IPS-11a (cell line): ENCODE results near the gene COX11.

Experiments
- H3K4me3 ChIP-seq: one replicate; pipeline ENCODE4 v1.5.1; 2013; ENCODE audit warnings: low read depth, low read length, control low read depth

Gene COX11

GRCh38 chr17:54968262-54968987, at the start of gene COX11, which contains the start of gene STXBP4:
Gene COX11 (minus strand): TSS chr17:54968654. CDS start chr17:54968646, 8 bp downstream.
Gene STXBP4 (plus strand): TSS chr17:54968765. CDS start chr17:54986220, 17,455 bp downstream.
- H3K4me3 ChIP-seq: peak within 1 kb of the TSS; percentile 92

GRCh38 chr17:55005520-55005919, 37.1 kb upstream of the COX11 start:
- H3K4me3 ChIP-seq: no peak overlapping the region

GRCh38 chr17:55004484-55004883, 36.0 kb upstream of the COX11 start:
- no peak overlapping the region for H3K4me3 ChIP-seq

GRCh38 chr17:55002458-55002857, 34.0 kb upstream of the COX11 start:
- H3K4me3 ChIP-seq: no peak overlapping the region

GRCh38 chr17:54996441-54996840, 28.0 kb upstream of the COX11 start:
- H3K4me3 ChIP-seq: no peak overlapping the region

- no peak overlapping the region for H3K4me3 ChIP-seq
Measured at GRCh38 chr17:54992797-54993639, 24.6 kb upstream of the COX11 start.

- H3K4me3 ChIP-seq: no peak overlapping the region
Measured at GRCh38 chr17:54991567-54991966, 23.1 kb upstream of the COX11 start.

GRCh38 chr17:54990118-54990517, 21.7 kb upstream of the COX11 start:
- H3K4me3 ChIP-seq: no peak overlapping the region

GRCh38 chr17:54985476-54985875, 17.0 kb upstream of the COX11 start:
- no peak overlapping the region for H3K4me3 ChIP-seq

- no peak overlapping the region for H3K4me3 ChIP-seq
Measured at GRCh38 chr17:54983260-54983659, 14.8 kb upstream of the COX11 start.

GRCh38 chr17:54982399-54982798, 13.9 kb upstream of the COX11 start:
- H3K4me3 ChIP-seq: no peak overlapping the region

- H3K4me3 ChIP-seq: no peak overlapping the region
Measured at GRCh38 chr17:54980375-54980774, 11.9 kb upstream of the COX11 start.

- no peak overlapping the region for H3K4me3 ChIP-seq
Measured at GRCh38 chr17:54979657-54980056, 11.2 kb upstream of the COX11 start.

GRCh38 chr17:54977744-54978143, 9.3 kb upstream of the COX11 start:
- H3K4me3 ChIP-seq: no peak overlapping the region

- H3K4me3 ChIP-seq: no peak overlapping the region
Measured at GRCh38 chr17:54976316-54976715, 7.9 kb upstream of the COX11 start.

GRCh38 chr17:54974759-54975158, 6.3 kb upstream of the COX11 start:
- H3K4me3 ChIP-seq: no peak overlapping the region

GRCh38 chr17:54972406-54973138, 4.1 kb upstream of the COX11 start:
- H3K4me3 ChIP-seq: no peak overlapping the region

- no peak overlapping the region for H3K4me3 ChIP-seq
Measured at GRCh38 chr17:54971901-54972300, 3.4 kb upstream of the COX11 start.

GRCh38 chr17:54971147-54971546, 2.7 kb upstream of the COX11 start:
- no peak overlapping the region for H3K4me3 ChIP-seq

- no peak overlapping the region for H3K4me3 ChIP-seq
Measured at GRCh38 chr17:54969658-54970572, 1.5 kb upstream of the COX11 start.
